K562 (cell line): ENCODE results near the gene SP2. TPM values are rescaled to one million over a fixed set of nuclear protein-coding genes. Genes with fewer than 3 reads are reported as not detected.

ENCODE experiments used
- EGR1 ChIP-seq: fragments of 450-650 bp; conservative IDR thresholded peaks from 2 replicates; pipeline ENCODE4 v1.6.1; 2017; ENCODE audit warnings: mild to moderate bottlenecking
- FOXK2 ChIP-seq, 2 experiments: fragments of 450-650 bp; IDR thresholded peaks in 1 of 2; conservative IDR thresholded peaks in 1 of 2; 2 replicates each; pipeline ENCODE4 v1.6.1; 2016; ENCODE audit warnings: low read depth in 2 of 2, mild to moderate bottlenecking in 1 of 2
- FOXP1 ChIP-seq: sonication (generic); formaldehyde crosslinking; IDR thresholded peaks from 2 replicates; pipeline ENCODE4 v1.8.0; 2022; ENCODE audit warnings: mild to moderate bottlenecking, missing genetic modification reagents
- JUND ChIP-seq, 2 experiments: IDR thresholded peaks; 2 replicates in 1 of 2; 3 replicates in 1 of 2; pipeline ENCODE4 v1.6.1; 2011; ENCODE audit warnings: borderline replicate concordance in 2 of 2, low read depth in 2 of 2, low read length in 2 of 2, improper control_type of control experiment in 1 of 2, missing biosample characterization in 1 of 2, missing genetic modification characterization in 1 of 2, missing genetic modification reagents in 1 of 2
- MEF2D ChIP-seq: conservative IDR thresholded peaks from 2 replicates; pipeline ENCODE4 v1.6.1; 2016; ENCODE audit warnings: low read depth, missing genetic modification characterization, missing compliant biosample characterization
- NFE2 ChIP-seq: IDR thresholded peaks from 2 replicates; pipeline ENCODE4 v1.6.1; 2014; ENCODE audit warnings: antibody characterized with exemption, low read depth
- RFX7 ChIP-seq: fragments of 250-450 bp; sonication (Bioruptor Pico); IDR thresholded peaks from 2 replicates; pipeline ENCODE4 v1.5.1; 2021; ENCODE audit warnings: mild to moderate bottlenecking
- TCF3 ChIP-seq: sonication (generic); formaldehyde crosslinking; IDR thresholded peaks from 2 replicates; pipeline ENCODE4 v1.4.0; 2020; ENCODE audit warnings: mild to moderate bottlenecking, missing genetic modification reagents
- TOE1 ChIP-seq, 2 experiments: fragments of 450-650 bp in 1 of 2; sonication (generic) in 1 of 2; formaldehyde crosslinking in 1 of 2; IDR thresholded peaks; 2 replicates each; pipeline versions ENCODE4 v1.7.1 to v1.8.0; 2016 to 2022; ENCODE audit warnings: borderline replicate concordance in 2 of 2, mild to moderate bottlenecking in 2 of 2, antibody characterized with exemption in 1 of 2, inconsistent platforms in 1 of 2, low read depth in 1 of 2, missing genetic modification reagents in 1 of 2, moderate library complexity in 1 of 2
- XRCC3 ChIP-seq: fragments of 450-650 bp; IDR thresholded peaks from 2 replicates; pipeline ENCODE4 v1.6.1; 2017; ENCODE audit warnings: mild to moderate bottlenecking, moderate library complexity
- polyA plus RNA-seq, 8 experiments: library from polyadenylated mRNA; depleted of rRNA in 4 of 8; stranded (reverse) in 5 of 8; unstranded in 3 of 8; fragments of >200 nt; fragmentation: Nextera tagmentation in 2 of 8; fragmentation: Illumina TruSeq in 1 of 8; extraction: Ambion mirVana in 2 of 8; extraction: Trizol in 1 of 8; gene quantifications; 2 replicates each; pipeline versions ENCODE4 v1.2.1 to v1.2.3, GENCODE V29; 2011 to 2014; ENCODE audit warnings: inconsistent platforms in 1 of 8, missing spikeins in 1 of 8
- total RNA-seq, 7 experiments: library from RNA; depleted of rRNA in 6 of 7; stranded (reverse); fragments of >200 nt in 6 of 7; fragmentation: Illumina TruSeq in 2 of 7; extraction: Trizol in 2 of 7; gene quantifications; 2 replicates each; pipeline versions ENCODE4 v1.2.1 to v1.2.3, GENCODE V29; 2011 to 2021; ENCODE audit warnings: low replicate concordance in 1 of 7
- TF ChIP-seq, protein P1 (sequence below): fragments of 150-350 bp; conservative IDR thresholded peaks from 2 replicates; pipeline ENCODE4 v1.6.1; 2014; ENCODE audit warnings: low read length
- TF ChIP-seq, protein P2 (sequence below): sonication (generic); formaldehyde crosslinking; IDR thresholded peaks from 2 replicates; pipeline ENCODE4 v1.8.0; 2023; ENCODE audit warnings: mild to moderate bottlenecking, missing genetic modification reagents
- TF ChIP-seq, protein P3 (sequence below): sonication (generic); formaldehyde crosslinking; IDR thresholded peaks from 2 replicates; pipeline ENCODE4 v1.8.0; 2022; ENCODE audit warnings: mild to moderate bottlenecking, missing genetic modification reagents
- TF ChIP-seq, protein P4 (sequence below): fragments of 450-650 bp; formaldehyde crosslinking; IDR thresholded peaks from 2 replicates; pipeline ENCODE4 v1.4.0; 2020; ENCODE audit warnings: mild to moderate bottlenecking
- TF ChIP-seq, protein P5 (sequence below): conservative IDR thresholded peaks from 2 replicates; pipeline ENCODE4 v1.6.1; 2011; ENCODE audit warnings: low read depth, mild to moderate bottlenecking, low read length; ENCODE audit not compliant: control insufficient read depth

SP2 gene
- total and polyA plus RNA-seq, 9 of the 15 experiments (the other 6 are each of a cell fraction or from before 2014, with no cell fraction given) = 0.77 to 22.3 (median 2.3) TPM

DNA sequence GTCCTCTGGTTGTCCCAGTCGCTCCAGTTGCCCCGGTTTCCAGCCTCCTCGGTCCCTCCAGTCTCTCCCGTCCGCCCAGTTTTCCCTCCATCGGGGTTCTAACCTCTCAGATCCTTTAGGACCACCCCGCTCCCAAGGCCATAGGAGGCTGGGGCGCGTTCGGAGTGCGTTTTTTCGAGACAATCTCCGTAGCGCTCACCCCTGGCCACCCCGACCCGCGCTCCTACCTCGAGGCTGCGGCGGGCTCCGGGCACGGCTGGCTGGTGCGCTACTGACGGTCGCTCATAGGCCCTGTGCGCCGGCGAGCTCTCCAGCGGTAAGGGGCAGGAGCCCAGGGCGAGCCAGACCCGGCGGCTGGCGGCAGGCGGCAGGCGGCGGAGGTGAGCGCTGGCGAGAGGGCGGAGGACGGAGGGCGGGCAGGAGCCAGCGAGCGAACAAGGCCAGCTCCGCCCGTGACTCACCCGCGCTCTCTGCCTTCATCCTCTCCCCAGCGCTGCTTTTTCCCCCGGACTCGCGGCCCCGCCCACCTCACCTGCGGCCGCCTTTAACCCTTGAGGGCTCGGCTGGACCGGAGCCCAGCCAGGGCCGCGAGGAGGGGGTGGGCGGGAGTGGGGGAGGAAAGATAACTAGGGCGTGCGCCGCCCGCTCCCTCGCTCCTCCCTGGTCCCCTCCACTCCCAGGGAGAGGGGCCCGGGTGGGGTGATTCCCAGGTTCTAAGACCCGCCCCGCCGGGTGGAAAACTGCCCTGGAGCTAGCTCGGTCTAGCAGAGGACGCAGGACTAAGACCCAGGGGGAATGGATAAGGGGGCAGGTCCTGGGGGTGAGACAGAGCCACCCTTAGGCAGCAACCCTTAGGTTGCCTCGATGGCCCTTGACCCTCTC lies 45.1 kb upstream of the SP2 start, which contains the start of gene SP6 (continued):
- TF ChIP-seq FOXP1 (no peak; the same call in 1 of the 2 replicates), FOXK2 (conservative IDR thresholded peaks at IDR 0.05 in 1 of 2, IDR thresholded peaks at IDR 0.05 in 1 of 2; ENCODE audit: low read depth in 2 of 2) (no peak), TOE1 (IDR thresholded peaks at IDR 0.05; ENCODE audit: borderline replicate concordance) (no peak; the same call in 1 of the 2 replicates), TOE1 (CRISPR knock-in tag; IDR thresholded peaks at IDR 0.05; ENCODE audit: borderline replicate concordance, low read depth) (no peak), EGR1 (peak; percentile 80), TCF3 (CRISPR knock-in tag) (0 out of 2 replicates have a peak, but pooled peaks have one; percentile 4), RFX7 (CRISPR knock-in tag) (no peak), XRCC3 (no peak), MEF2D (tag) (no peak), NFE2 (no peak), JUND (IDR thresholded peaks at IDR 0.05; ENCODE audit: borderline replicate concordance, low read depth, low read length) (peak; percentile 79), JUND (tag; IDR thresholded peaks at IDR 0.05; ENCODE audit: borderline replicate concordance, low read depth, low read length) (peak; percentile 40; the same call in 1 of the 3 replicates)
- TF ChIP-seq, protein P1, sequence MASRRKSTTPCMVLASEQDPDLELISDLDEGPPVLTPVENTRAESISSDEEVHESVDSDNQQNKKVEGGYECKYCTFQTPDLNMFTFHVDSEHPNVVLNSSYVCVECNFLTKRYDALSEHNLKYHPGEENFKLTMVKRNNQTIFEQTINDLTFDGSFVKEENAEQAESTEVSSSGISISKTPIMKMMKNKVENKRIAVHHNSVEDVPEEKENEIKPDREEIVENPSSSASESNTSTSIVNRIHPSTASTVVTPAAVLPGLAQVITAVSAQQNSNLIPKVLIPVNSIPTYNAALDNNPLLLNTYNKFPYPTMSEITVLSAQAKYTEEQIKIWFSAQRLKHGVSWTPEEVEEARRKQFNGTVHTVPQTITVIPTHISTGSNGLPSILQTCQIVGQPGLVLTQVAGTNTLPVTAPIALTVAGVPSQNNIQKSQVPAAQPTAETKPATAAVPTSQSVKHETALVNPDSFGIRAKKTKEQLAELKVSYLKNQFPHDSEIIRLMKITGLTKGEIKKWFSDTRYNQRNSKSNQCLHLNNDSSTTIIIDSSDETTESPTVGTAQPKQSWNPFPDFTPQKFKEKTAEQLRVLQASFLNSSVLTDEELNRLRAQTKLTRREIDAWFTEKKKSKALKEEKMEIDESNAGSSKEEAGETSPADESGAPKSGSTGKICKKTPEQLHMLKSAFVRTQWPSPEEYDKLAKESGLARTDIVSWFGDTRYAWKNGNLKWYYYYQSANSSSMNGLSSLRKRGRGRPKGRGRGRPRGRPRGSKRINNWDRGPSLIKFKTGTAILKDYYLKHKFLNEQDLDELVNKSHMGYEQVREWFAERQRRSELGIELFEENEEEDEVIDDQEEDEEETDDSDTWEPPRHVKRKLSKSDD = no peak
- TF ChIP-seq, protein P2, sequence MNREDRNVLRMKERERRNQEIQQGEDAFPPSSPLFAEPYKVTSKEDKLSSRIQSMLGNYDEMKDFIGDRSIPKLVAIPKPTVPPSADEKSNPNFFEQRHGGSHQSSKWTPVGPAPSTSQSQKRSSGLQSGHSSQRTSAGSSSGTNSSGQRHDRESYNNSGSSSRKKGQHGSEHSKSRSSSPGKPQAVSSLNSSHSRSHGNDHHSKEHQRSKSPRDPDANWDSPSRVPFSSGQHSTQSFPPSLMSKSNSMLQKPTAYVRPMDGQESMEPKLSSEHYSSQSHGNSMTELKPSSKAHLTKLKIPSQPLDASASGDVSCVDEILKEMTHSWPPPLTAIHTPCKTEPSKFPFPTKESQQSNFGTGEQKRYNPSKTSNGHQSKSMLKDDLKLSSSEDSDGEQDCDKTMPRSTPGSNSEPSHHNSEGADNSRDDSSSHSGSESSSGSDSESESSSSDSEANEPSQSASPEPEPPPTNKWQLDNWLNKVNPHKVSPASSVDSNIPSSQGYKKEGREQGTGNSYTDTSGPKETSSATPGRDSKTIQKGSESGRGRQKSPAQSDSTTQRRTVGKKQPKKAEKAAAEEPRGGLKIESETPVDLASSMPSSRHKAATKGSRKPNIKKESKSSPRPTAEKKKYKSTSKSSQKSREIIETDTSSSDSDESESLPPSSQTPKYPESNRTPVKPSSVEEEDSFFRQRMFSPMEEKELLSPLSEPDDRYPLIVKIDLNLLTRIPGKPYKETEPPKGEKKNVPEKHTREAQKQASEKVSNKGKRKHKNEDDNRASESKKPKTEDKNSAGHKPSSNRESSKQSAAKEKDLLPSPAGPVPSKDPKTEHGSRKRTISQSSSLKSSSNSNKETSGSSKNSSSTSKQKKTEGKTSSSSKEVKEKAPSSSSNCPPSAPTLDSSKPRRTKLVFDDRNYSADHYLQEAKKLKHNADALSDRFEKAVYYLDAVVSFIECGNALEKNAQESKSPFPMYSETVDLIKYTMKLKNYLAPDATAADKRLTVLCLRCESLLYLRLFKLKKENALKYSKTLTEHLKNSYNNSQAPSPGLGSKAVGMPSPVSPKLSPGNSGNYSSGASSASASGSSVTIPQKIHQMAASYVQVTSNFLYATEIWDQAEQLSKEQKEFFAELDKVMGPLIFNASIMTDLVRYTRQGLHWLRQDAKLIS (CRISPR knock-in tag) = peak; percentile 76; the same call in 1 of the 2 replicates
- TF ChIP-seq, protein P3, sequence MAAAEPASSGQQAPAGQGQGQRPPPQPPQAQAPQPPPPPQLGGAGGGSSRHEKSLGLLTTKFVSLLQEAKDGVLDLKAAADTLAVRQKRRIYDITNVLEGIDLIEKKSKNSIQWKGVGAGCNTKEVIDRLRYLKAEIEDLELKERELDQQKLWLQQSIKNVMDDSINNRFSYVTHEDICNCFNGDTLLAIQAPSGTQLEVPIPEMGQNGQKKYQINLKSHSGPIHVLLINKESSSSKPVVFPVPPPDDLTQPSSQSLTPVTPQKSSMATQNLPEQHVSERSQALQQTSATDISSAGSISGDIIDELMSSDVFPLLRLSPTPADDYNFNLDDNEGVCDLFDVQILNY (CRISPR knock-in tag) = no peak
- TF ChIP-seq, protein P4, sequence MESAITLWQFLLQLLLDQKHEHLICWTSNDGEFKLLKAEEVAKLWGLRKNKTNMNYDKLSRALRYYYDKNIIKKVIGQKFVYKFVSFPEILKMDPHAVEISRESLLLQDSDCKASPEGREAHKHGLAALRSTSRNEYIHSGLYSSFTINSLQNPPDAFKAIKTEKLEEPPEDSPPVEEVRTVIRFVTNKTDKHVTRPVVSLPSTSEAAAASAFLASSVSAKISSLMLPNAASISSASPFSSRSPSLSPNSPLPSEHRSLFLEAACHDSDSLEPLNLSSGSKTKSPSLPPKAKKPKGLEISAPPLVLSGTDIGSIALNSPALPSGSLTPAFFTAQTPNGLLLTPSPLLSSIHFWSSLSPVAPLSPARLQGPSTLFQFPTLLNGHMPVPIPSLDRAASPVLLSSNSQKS (CRISPR knock-in tag) = no peak
- TF ChIP-seq, protein P5, sequence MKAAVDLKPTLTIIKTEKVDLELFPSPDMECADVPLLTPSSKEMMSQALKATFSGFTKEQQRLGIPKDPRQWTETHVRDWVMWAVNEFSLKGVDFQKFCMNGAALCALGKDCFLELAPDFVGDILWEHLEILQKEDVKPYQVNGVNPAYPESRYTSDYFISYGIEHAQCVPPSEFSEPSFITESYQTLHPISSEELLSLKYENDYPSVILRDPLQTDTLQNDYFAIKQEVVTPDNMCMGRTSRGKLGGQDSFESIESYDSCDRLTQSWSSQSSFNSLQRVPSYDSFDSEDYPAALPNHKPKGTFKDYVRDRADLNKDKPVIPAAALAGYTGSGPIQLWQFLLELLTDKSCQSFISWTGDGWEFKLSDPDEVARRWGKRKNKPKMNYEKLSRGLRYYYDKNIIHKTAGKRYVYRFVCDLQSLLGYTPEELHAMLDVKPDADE = no peak
